Measurements from ENCODE around the gene ZIC2. TPM values are rescaled to one million over a fixed set of nuclear protein-coding genes. Genes with fewer than 3 reads are reported as not detected.

ZIC2 gene
- total RNA-seq, 4 donors from 2014 or later, result not detected

DNA sequence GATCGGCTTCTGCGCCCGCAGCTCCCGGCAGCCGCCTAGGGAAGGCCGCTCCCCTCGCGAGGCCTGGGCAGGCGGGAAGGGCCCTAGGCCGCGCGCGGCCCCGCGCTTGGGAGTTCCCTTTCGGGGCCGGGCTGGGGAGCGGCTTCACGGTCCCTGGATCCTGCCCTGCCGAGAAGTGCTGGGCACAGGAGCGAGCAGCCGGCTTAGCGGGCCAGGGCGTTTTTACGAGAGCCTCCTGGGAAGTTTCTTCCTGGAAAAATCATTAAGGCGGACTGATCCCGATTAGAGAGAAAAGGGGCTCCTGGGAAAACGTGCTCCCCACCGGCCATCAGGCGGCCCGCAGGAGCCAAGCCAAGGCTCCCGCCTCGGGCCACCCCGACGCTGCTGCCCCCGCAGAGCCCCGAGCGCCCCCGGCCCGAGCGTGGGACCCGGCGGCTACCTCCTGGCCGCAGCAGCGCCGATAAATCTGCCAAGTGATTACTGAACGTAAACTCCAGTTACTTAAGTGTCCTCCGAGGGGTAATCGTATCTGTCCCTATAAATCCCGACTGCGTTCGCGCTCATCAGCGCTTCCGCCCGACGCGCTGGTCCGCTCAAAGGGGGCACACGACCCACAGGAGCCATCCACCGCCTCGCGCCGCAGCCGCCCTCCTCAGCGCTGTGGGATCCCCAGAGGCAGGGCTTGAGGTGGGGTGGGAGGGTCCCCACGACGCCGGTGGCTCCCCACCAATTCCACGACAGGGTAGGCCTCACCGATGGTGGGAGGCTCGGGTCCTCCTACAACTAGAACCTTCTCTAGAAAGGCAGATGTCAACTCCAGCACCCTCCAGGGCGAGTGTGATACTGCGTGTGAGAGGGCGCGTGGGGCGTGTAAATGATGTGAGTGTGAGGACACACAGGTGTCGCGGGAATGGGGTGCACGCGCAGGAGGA lies 12.8 kb upstream of the ZIC2 start:
- no peak for DNase-seq (ENCODE audit: low spot score in 2 of 2)
- TF ChIP-seq, protein P1, sequence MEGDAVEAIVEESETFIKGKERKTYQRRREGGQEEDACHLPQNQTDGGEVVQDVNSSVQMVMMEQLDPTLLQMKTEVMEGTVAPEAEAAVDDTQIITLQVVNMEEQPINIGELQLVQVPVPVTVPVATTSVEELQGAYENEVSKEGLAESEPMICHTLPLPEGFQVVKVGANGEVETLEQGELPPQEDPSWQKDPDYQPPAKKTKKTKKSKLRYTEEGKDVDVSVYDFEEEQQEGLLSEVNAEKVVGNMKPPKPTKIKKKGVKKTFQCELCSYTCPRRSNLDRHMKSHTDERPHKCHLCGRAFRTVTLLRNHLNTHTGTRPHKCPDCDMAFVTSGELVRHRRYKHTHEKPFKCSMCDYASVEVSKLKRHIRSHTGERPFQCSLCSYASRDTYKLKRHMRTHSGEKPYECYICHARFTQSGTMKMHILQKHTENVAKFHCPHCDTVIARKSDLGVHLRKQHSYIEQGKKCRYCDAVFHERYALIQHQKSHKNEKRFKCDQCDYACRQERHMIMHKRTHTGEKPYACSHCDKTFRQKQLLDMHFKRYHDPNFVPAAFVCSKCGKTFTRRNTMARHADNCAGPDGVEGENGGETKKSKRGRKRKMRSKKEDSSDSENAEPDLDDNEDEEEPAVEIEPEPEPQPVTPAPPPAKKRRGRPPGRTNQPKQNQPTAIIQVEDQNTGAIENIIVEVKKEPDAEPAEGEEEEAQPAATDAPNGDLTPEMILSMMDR (IDR thresholded peaks at IDR 0.05), result no peak
- no peak for TF ChIP-seq EP300 (IDR thresholded peaks at IDR 0.05)
- TF ChIP-seq POLR2A (IDR thresholded peaks at IDR 0.05), result no peak
- H3K27me3 ChIP-seq, result peaks cover 10 to 95% of the 10 kb centered on the region in 2 donors

DNA sequence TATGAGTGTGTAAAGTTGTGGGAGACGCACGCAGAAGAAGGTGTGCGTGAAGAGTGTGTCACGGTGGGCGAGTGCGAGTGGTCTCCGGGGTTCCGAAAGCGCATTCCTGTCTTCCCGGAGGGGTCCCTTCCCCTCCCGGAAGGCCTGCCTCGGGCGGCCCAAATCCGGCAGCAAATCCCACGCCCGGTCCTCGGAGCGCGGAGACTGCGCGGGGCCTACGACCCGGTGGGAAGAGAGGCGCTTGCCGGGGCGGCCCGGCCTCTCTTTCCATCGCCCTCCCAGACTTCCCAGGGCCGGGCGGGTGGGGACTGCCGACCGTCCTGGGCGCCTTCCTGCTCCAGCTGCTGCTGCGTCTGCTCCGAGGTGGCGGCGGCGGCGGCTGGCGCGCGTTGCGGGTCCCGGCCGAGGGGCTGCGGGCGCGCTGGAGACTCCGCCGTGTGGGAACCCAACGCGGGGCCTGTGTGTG lies 12.1 kb upstream of the ZIC2 start:
- Histone ChIP-seq H3K27ac (no peak overlapping the region), H3K36me3 (no peaks in the 10 kb centered on the region), H3K27me3 (peaks cover 11 to 95% of the 10 kb centered on the region in 2 donors), H3K9me3 (peaks cover 0 to 6% (median 0%) of the 10 kb centered on the region in 4 donors), H3K4me1 (peaks cover 0 to 39% (median 23%) of the 10 kb centered on the region in 4 donors), H3K4me3 (peak overlapping the region in 2 of 4 donors; percentile 7 to 33)
- DNase-seq (ENCODE audit: low spot score in 2 of 2), result no peak
- WGBS, 2 donors, result 5% methylated on average over 42 to 49 of the region's 52 CpGs
- TF ChIP-seq POLR2A (IDR thresholded peaks at IDR 0.05) (no peak), EP300 (IDR thresholded peaks at IDR 0.05) (no peak)
- TF ChIP-seq, protein P1 (IDR thresholded peaks at IDR 0.05), result no peak

More for the DNA sequence above, 12.8 kb upstream of the ZIC2 start:
- no peaks in the 10 kb centered on the region for H3K36me3 ChIP-seq
- no peak overlapping the region for H3K27ac ChIP-seq
- H3K4me3 ChIP-seq, result peak overlapping the region in 3 of 4 donors; percentile 17 to 42 (median 21)
- H3K9me3 ChIP-seq, result peaks cover 0 to 3% (median 0%) of the 10 kb centered on the region in 4 donors
- H3K4me1 ChIP-seq, result peaks cover 0 to 39% (median 23%) of the 10 kb centered on the region in 4 donors
- WGBS, 2 donors, result 2 to 6% methylated on average over 34 to 81 of the region's 81 CpGs

DNA sequence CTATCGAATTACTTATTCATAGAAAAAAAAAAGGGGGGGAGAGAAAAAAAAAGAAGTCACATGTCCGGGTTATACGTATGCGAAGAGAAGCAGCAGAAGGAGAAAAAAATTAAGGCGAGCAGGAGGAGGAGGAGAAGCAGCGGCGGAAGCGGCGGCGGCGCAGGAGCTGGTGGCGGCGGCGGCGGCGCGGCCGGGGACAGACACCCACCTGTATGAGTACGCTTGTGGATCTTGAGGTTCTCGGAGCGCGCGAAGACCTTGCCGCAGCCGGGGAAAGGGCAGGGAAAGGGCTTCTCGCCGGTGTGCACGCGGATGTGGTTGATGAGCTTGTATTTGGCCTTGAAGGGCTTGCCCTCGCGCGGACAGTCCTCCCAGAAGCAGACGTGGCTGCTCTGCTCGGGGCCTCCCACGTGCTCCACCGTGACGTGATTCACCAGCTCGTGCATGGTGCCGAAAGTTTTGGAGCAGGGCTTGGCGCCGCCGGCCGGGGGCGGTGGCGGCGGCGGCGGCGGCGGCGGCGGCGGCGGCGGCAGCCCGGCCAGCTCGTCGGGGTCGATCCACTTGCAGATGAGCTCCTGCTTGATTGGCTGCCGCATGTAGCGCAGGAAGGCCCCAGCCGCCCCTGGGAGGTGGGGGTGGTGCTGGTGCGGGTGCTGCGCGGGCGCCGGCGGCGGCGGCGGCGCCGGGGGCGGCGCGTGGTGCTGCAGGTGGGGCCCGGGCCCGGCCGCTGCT lies 11.5 kb upstream of the ZIC2 start:
- peak overlapping the region in 2 of 4 donors; percentile 7 to 33 for H3K4me3 ChIP-seq
- H3K4me1 ChIP-seq, result peaks cover 0 to 39% (median 23%) of the 10 kb centered on the region in 4 donors
- peaks cover 13 to 95% of the 10 kb centered on the region in 2 donors for H3K27me3 ChIP-seq
- H3K27ac ChIP-seq, result no peak overlapping the region
- no peaks in the 10 kb centered on the region for H3K36me3 ChIP-seq
- peaks cover 0 to 6% (median 0%) of the 10 kb centered on the region in 4 donors for H3K9me3 ChIP-seq
- 1 to 3% methylated on average over 51 to 69 of the region's 79 CpGs for WGBS, 2 donors
- TF ChIP-seq, protein P1 (IDR thresholded peaks at IDR 0.05), result no peak
- no peak for TF ChIP-seq POLR2A (IDR thresholded peaks at IDR 0.05)
- TF ChIP-seq EP300 (IDR thresholded peaks at IDR 0.05), result no peak
- no peak for DNase-seq (ENCODE audit: low spot score in 2 of 2)

DNA sequence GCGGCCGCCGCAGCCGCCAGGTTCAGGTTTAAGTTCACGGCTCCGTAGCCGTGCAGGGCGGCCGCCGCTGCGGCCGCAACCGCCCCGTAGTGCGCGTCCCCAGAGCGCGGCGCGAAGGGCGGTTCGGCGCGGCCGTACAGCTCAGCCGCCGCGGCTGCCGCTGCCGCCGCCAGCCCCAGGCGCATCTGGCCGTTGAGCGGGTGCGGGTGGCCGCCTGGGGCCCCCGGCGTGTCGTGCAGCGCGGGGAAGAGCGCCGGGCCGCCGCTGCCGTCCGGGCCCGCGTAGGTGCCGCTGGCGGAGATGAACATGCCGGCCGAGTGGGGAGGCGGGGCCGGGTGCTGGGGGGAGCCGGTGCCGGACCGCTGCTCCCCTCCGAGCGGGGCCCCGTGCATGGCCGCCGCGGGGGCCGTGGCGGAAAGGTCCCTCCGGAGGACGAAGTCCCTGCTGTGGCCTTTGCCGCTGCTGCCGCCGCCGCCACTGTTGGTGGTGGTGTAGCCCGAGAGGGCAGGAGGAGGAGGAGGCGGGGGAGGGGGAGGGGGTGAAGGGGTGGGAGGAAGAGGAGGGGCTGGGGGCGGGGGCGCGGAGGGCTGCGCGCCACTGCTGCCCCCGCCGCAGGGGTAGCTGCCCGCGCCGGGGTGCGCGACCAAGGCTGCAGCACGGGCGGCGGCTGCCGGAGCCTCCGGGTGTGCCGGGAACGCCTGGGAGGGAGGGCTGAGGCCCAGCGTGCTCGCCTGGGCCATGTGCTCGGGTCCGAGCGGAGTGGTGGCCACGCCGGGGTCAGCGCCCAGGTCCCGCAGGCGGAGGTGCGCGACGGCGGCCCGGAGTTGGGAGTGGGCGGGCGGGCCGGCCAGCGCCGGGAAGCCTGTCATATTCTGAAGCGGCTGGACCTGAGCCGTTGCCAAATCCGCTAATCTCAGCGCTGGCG lies 10.7 kb upstream of the ZIC2 start:
- peaks cover 0 to 10% (median 0%) of the 10 kb centered on the region in 4 donors for H3K9me3 ChIP-seq
- H3K36me3 ChIP-seq, result no peaks in the 10 kb centered on the region
- no peak overlapping the region for H3K27ac ChIP-seq
- 3% methylated on average over 49 to 70 of the region's 118 CpGs for WGBS, 2 donors
- DNase-seq (ENCODE audit: low spot score in 2 of 2), result no peak
- peaks cover 13 to 95% of the 10 kb centered on the region in 2 donors for H3K27me3 ChIP-seq
- H3K4me3 ChIP-seq, result peak overlapping the region in 1 of 4 donors; percentile 33
- H3K4me1 ChIP-seq, result peaks cover 0 to 39% (median 23%) of the 10 kb centered on the region in 4 donors
- TF ChIP-seq POLR2A (IDR thresholded peaks at IDR 0.05) (no peak), EP300 (IDR thresholded peaks at IDR 0.05) (no peak)
